Measurements from ENCODE around the gene RAI2.

RAI2 gene

GRCh38 chrX:17774053-17774452, 87.0 kb downstream of the RAI2 start:
- no peak for DNase-seq

- no peak for DNase-seq
These were observed 87.7 kb downstream of the RAI2 start for GRCh38 chrX:17773221-17773876.

- no peak for DNase-seq
These were observed 91.3 kb downstream of the RAI2 start for GRCh38 chrX:17769701-17770269.

- DNase-seq = no peak
These were observed 92.1 kb downstream of the RAI2 start for GRCh38 chrX:17768997-17769396.

- DNase-seq = no peak
These were observed 93.4 kb downstream of the RAI2 start for GRCh38 chrX:17767734-17768133.

GRCh38 chrX:17759990-17760389, 101.1 kb downstream of the RAI2 start:
- no peak for DNase-seq

- DNase-seq = no peak
These were observed 102.7 kb downstream of the RAI2 start for GRCh38 chrX:17758382-17758781.

GRCh38 chrX:17750436-17750835, 110.7 kb downstream of the RAI2 start:
- no peak for DNase-seq
